HEK293 (cell line): ENCODE measurements around the gene ZNF467.

Experiments used
- CTCF ChIA-PET: fragments of 350-600 bp; formaldehyde crosslinking; extraction: SDS; loops from one replicate; lab custom pipeline; 2021; ENCODE audit warnings: antibody characterized with exemption; lab: Yijun Ruan, JAX
- POLR2A ChIA-PET: fragments of 300-600 bp; formaldehyde crosslinking; extraction: SDS; loops from one replicate; lab custom pipeline; 2020; ENCODE audit warnings: antibody characterized with exemption, inconsistent platforms; lab: Yijun Ruan, JAX
- H3K27ac ChIP-seq: fragments of 200-500 bp; sonication (Bioruptor generic); 2 replicates; pipeline ENCODE4 v1.5.1; 2014; ENCODE audit warnings: low read depth, low read length, control low read depth, inconsistent platforms; ENCODE audit errors: extremely low read depth
- H3K36me3 ChIP-seq, 2 experiments: fragments of 200-500 bp in 1 of 2; sonication (Bioruptor generic) in 1 of 2; 1 replicate in 1 of 2; 2 replicates in 1 of 2; pipeline ENCODE4 v1.5.1; 2014 to 2017; ENCODE audit warnings: inconsistent platforms in 2 of 2, low read length in 2 of 2; ENCODE audit not compliant: control insufficient read depth in 2 of 2, insufficient read depth in 1 of 2
- H3K4me1 ChIP-seq: fragments of 200-500 bp; sonication (Bioruptor generic); 2 replicates; pipeline ENCODE4 v1.5.1; 2014; ENCODE audit warnings: mild to moderate bottlenecking, low read length, inconsistent platforms; ENCODE audit not compliant: control insufficient read depth, insufficient read depth
- H3K4me3 ChIP-seq: 2 replicates; pipeline ENCODE4 v1.5.1; 2011; ENCODE audit warnings: low read depth, mild to moderate bottlenecking, control low read depth, low read length, moderate library complexity
- H3K9me3 ChIP-seq: fragments of 200-500 bp; sonication (Bioruptor generic); 2 replicates; pipeline ENCODE4 v1.5.1; 2014; ENCODE audit warnings: low read depth, low read length, inconsistent platforms; ENCODE audit not compliant: control insufficient read depth, insufficient read depth
- EGR2 ChIP-seq: fragments of 450-650 bp; formaldehyde crosslinking; IDR thresholded peaks from 2 replicates; pipeline ENCODE4 v1.5.1; 2016; ENCODE audit warnings: low read depth, missing biosample characterization, missing genetic modification characterization
- HOXA7 ChIP-seq: sonication (generic); formaldehyde crosslinking; IDR thresholded peaks from 2 replicates; pipeline ENCODE4 v1.8.1; 2022; ENCODE audit warnings: missing genetic modification reagents, borderline replicate concordance
- OSR2 ChIP-seq: fragments of 450-650 bp; formaldehyde crosslinking; IDR thresholded peaks from 2 replicates; pipeline ENCODE4 v1.5.1; 2016; ENCODE audit warnings: missing biosample characterization, missing genetic modification characterization
- SETDB1 ChIP-seq: IDR thresholded peaks from one replicate; pipeline ENCODE4 v1.6.1; 2017; ENCODE audit warnings: mild to moderate bottlenecking, low read length, moderate library complexity, mixed read lengths; ENCODE audit not compliant: insufficient read length
- ZEB2 ChIP-seq: fragments of 450-650 bp; formaldehyde crosslinking; IDR thresholded peaks from 2 replicates; pipeline ENCODE4 v1.5.1; 2016; ENCODE audit warnings: missing biosample characterization, missing genetic modification characterization
- ZNF112 ChIP-seq: fragments of 450-650 bp; formaldehyde crosslinking; IDR thresholded peaks from 2 replicates; pipeline ENCODE4 v1.5.0; 2017; ENCODE audit warnings: missing biosample characterization, missing genetic modification characterization
- ZNF274 ChIP-seq, 2 experiments: fragments of 200-500 bp in 1 of 2; fragments of 450-650 bp in 1 of 2; sonication (Bioruptor generic) in 1 of 2; formaldehyde crosslinking in 1 of 2; IDR thresholded peaks; 2 replicates each; pipeline versions ENCODE4 v1.5.1 to v1.6.1; 2014 to 2016; ENCODE audit warnings: borderline replicate concordance in 1 of 2, inconsistent platforms in 1 of 2, low read length in 1 of 2, missing biosample characterization in 1 of 2, missing genetic modification characterization in 1 of 2
- ZNF324 ChIP-seq: fragments of 450-650 bp; formaldehyde crosslinking; IDR thresholded peaks from 2 replicates; pipeline ENCODE4 v1.5.1; 2016; ENCODE audit warnings: missing biosample characterization, missing genetic modification characterization
- ZNF416 ChIP-seq: fragments of 450-650 bp; formaldehyde crosslinking; IDR thresholded peaks from 2 replicates; pipeline ENCODE4 v1.5.1; 2016; ENCODE audit warnings: missing biosample characterization, missing genetic modification characterization
- ZNF510 ChIP-seq: fragments of 450-650 bp; formaldehyde crosslinking; IDR thresholded peaks from 2 replicates; pipeline ENCODE4 v1.5.1; 2018; ENCODE audit warnings: mild to moderate bottlenecking, missing genetic modification characterization, missing biosample characterization; ENCODE audit not compliant: insufficient replicate concordance
- ZNF513 ChIP-seq: fragments of 450-650 bp; IDR thresholded peaks from 2 replicates; pipeline ENCODE4 v1.5.1; 2018; ENCODE audit warnings: missing biosample characterization, missing genetic modification characterization
- ZNF514 ChIP-seq: fragments of 450-650 bp; formaldehyde crosslinking; IDR thresholded peaks from 2 replicates; pipeline ENCODE4 v1.5.1; 2016; ENCODE audit warnings: missing biosample characterization, missing genetic modification characterization
- ZNF558 ChIP-seq: fragments of 450-650 bp; formaldehyde crosslinking; IDR thresholded peaks from 2 replicates; pipeline ENCODE4 v1.5.1; 2016; ENCODE audit warnings: missing biosample characterization, missing genetic modification characterization
- ZNF610 ChIP-seq: fragments of 450-650 bp; formaldehyde crosslinking; IDR thresholded peaks from 2 replicates; pipeline ENCODE4 v1.5.1; 2016; ENCODE audit warnings: missing biosample characterization, missing genetic modification characterization, borderline replicate concordance
- TF ChIP-seq, protein P1 (sequence below): sonication (generic); formaldehyde crosslinking; IDR thresholded peaks from 2 replicates; pipeline ENCODE4 v1.8.1; 2022; ENCODE audit warnings: mild to moderate bottlenecking, moderate library complexity, missing genetic modification reagents
- TF ChIP-seq, protein P2 (sequence below): fragments of 450-650 bp; formaldehyde crosslinking; IDR thresholded peaks from 2 replicates; pipeline ENCODE4 v1.5.1; 2016; ENCODE audit warnings: missing biosample characterization, missing genetic modification characterization
- TF ChIP-seq, protein P3 (sequence below): fragments of 450-650 bp; formaldehyde crosslinking; IDR thresholded peaks from 2 replicates; pipeline ENCODE4 v1.5.1; 2016; ENCODE audit warnings: missing biosample characterization, missing genetic modification characterization, low read depth
- TF ChIP-seq, protein P4 (sequence below): fragments of 450-650 bp; formaldehyde crosslinking; IDR thresholded peaks from 2 replicates; pipeline ENCODE4 v1.5.1; 2016; ENCODE audit warnings: missing biosample characterization, missing genetic modification characterization

Gene ZNF467

GRCh38 chr7:149811221-149811620 is 37.8 kb upstream of the ZNF467 start (continued):
- no peak for TF ChIP-seq OSR2
- no peak for TF ChIP-seq ZNF274 (IDR thresholded peaks at IDR 0.05; ENCODE audit: low read length)
- TF ChIP-seq ZNF274 (tag by site-specific recombination; IDR thresholded peaks at IDR 0.05; ENCODE audit: borderline replicate concordance) = no peak
- TF ChIP-seq, protein P1, sequence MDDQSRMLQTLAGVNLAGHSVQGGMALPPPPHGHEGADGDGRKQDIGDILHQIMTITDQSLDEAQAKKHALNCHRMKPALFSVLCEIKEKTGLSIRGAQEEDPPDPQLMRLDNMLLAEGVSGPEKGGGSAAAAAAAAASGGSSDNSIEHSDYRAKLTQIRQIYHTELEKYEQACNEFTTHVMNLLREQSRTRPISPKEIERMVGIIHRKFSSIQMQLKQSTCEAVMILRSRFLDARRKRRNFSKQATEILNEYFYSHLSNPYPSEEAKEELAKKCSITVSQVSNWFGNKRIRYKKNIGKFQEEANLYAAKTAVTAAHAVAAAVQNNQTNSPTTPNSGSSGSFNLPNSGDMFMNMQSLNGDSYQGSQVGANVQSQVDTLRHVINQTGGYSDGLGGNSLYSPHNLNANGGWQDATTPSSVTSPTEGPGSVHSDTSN = no peak
- TF ChIP-seq ZNF416 = no peak
- TF ChIP-seq, protein P2, sequence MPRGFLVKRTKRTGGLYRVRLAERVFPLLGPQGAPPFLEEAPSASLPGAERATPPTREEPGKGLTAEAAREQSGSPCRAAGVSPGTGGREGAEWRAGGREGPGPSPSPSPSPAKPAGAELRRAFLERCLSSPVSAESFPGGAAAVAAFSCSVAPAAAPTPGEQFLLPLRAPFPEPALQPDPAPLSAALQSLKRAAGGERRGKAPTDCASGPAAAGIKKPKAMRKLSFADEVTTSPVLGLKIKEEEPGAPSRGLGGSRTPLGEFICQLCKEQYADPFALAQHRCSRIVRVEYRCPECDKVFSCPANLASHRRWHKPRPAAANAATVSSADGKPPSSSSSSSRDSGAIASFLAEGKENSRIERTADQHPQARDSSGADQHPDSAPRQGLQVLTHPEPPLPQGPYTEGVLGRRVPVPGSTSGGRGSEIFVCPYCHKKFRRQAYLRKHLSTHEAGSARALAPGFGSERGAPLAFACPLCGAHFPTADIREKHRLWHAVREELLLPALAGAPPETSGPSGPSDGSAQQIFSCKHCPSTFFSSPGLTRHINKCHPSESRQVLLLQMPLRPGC (tag by site-specific recombination) = no peak
- no peak for TF ChIP-seq EGR2 (tag by site-specific recombination)
- no peak for TF ChIP-seq ZNF112
- TF ChIP-seq ZNF513 (tag by site-specific recombination) = no peak
- TF ChIP-seq ZNF610 (tag by site-specific recombination) = no peak
- TF ChIP-seq ZNF510 = no peak
- TF ChIP-seq SETDB1 = no peak

- CTCF ChIA-PET = interaction anchor here (1.0 to 1.4 kb wide), 3 partner anchors 10 to 40 kb away, joined by 3 to 6 read pairs (median 3); no protein-coding TSS in a partner anchor
- no peaks in the 10 kb centered on the region for H3K36me3 ChIP-seq
Observed at GRCh38 chr7:149809215-149809614, 35.8 kb upstream of the ZNF467 start.

More at GRCh38 chr7:149809215-149809614, 35.8 kb upstream of the ZNF467 start:
- H3K4me1 ChIP-seq = no peaks in the 10 kb centered on the region
- POLR2A ChIA-PET = no interaction called here
- H3K4me3 ChIP-seq = no peak overlapping the region
- no peak overlapping the region for H3K27ac ChIP-seq
- TF ChIP-seq ZNF558 (tag by site-specific recombination) (no peak), ZNF514 (tag by site-specific recombination) (no peak), ZEB2 (tag by site-specific recombination) (no peak), HOXA7 (CRISPR knock-in tag) (no peak), ZNF324 (tag by site-specific recombination) (no peak)
- TF ChIP-seq, protein P3, sequence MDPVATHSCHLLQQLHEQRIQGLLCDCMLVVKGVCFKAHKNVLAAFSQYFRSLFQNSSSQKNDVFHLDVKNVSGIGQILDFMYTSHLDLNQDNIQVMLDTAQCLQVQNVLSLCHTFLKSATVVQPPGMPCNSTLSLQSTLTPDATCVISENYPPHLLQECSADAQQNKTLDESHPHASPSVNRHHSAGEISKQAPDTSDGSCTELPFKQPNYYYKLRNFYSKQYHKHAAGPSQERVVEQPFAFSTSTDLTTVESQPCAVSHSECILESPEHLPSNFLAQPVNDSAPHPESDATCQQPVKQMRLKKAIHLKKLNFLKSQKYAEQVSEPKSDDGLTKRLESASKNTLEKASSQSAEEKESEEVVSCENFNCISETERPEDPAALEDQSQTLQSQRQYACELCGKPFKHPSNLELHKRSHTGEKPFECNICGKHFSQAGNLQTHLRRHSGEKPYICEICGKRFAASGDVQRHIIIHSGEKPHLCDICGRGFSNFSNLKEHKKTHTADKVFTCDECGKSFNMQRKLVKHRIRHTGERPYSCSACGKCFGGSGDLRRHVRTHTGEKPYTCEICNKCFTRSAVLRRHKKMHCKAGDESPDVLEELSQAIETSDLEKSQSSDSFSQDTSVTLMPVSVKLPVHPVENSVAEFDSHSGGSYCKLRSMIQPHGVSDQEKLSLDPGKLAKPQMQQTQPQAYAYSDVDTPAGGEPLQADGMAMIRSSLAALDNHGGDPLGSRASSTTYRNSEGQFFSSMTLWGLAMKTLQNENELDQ (tag by site-specific recombination) = no peak
- TF ChIP-seq, protein P4, sequence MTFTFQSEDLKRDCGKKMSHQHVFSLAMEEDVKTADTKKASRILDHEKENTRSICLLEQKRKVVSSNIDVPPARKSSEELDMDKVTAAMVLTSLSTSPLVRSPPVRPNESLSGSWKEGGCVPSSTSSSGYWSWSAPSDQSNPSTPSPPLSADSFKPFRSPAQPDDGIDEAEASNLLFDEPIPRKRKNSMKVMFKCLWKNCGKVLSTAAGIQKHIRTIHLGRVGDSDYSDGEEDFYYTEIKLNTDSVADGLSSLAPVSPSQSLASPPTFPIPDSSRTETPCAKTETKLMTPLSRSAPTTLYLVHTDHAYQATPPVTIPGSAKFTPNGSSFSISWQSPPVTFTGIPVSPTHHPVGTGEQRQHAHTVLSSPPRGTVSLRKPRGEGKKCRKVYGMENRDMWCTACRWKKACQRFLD = no peak
- TF ChIP-seq, protein P2 (tag by site-specific recombination) = no peak
- TF ChIP-seq, all 188 proteins: peak for 0
- H3K9me3 ChIP-seq = no peaks in the 10 kb centered on the region
